ENCODE measurements around the gene TDRD7. TPM values are rescaled to one million over a fixed set of nuclear protein-coding genes. Genes with fewer than 3 reads are reported as not detected.
A peak's percentile ranks its signal among the peaks of the same experiment; 100 is the strongest.

TDRD7 gene, protein sequence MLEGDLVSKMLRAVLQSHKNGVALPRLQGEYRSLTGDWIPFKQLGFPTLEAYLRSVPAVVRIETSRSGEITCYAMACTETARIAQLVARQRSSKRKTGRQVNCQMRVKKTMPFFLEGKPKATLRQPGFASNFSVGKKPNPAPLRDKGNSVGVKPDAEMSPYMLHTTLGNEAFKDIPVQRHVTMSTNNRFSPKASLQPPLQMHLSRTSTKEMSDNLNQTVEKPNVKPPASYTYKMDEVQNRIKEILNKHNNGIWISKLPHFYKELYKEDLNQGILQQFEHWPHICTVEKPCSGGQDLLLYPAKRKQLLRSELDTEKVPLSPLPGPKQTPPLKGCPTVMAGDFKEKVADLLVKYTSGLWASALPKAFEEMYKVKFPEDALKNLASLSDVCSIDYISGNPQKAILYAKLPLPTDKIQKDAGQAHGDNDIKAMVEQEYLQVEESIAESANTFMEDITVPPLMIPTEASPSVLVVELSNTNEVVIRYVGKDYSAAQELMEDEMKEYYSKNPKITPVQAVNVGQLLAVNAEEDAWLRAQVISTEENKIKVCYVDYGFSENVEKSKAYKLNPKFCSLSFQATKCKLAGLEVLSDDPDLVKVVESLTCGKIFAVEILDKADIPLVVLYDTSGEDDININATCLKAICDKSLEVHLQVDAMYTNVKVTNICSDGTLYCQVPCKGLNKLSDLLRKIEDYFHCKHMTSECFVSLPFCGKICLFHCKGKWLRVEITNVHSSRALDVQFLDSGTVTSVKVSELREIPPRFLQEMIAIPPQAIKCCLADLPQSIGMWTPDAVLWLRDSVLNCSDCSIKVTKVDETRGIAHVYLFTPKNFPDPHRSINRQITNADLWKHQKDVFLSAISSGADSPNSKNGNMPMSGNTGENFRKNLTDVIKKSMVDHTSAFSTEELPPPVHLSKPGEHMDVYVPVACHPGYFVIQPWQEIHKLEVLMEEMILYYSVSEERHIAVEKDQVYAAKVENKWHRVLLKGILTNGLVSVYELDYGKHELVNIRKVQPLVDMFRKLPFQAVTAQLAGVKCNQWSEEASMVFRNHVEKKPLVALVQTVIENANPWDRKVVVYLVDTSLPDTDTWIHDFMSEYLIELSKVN
- total RNA-seq = 13.6 and 14.9 TPM in 2 replicates

DNA sequence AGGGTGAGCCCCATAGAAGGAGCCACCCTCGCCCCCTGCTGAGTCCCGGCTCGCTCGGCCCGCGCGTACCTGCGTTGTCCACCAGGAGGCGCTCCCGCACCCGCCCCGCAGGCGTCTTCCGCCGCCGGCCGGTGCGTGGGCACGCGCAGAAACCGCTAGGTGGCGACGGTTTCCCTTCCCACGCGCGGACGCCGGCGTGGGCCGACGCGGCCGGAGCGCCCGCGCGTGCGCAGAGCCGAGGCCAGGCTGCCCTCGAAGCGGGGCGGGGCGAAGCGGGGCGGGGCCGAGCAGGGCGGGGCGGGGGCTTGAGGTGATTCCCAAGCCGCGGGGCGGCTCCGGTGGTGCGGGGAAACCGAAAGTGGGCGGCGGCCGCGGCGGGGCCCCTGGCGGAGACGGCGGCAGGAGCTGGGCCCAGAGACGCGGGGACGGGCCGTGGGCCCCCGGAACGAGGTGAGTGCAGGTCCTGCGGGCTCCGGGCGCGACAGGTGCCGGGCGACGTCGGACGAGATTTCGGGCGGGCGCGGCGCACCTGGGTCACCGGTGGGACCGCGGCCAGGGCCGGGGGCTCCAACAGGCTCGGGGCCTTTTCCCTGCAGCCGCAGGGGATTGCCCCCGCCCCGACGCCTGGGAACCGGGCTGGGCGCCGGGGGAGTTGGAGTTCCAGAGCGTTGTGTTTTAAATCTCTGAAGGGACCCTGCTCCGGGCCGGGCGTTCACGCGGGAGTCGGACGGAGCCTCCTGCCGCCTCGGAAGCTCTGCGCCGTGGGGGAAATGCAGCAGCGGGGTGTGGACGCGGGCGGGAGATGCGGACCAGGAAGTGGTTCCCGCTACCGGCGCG is at the start of gene TDRD7:
TDRD7 (plus strand) TSS at position 308 of the 837 bp plus-strand sequence. CDS start 16,370 bp downstream, outside the sequence.
- peak; percentile 61 to 81 for DNase-seq (ENCODE audit: low read depth in 2 of 2)

DNA sequence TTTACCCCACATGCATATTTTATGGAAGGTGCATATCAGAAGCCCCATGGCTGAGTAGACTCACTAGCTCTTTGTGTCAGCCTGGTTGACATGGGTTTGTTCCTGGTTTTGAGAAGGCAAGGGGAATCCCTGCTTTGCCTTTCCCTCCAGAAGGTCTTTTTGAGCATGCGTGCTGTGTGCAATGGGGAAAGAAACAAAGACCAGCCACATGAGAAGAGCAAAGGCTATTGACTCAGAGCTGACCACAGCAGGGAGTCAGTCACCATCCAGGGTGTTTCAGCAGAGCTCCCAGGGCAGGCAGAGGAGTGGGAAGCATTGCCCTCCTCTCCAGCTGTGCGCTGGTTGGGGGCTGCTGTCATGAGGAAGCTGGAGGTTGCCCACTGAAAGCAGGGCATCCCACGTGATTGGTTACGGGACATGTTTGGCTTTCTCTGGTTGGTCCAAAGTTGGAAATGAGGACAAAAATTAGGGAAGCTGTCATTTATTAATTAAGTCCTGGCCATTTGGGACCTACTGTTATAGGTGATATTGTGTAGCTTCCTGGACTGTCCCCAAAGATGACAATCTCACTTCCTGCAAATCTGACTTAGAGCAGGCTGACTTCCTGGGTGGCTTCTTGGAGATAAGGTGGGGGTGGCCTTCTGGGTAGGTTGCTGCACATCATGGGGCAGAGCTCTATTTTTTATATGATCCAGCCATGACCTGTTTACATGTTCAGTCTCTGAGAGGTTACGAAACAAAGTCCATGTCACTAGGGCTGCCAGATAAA is 48.9 kb upstream of the TDRD7 start:
- DNase-seq (ENCODE audit: low read depth in 2 of 2) = no peak

DNA sequence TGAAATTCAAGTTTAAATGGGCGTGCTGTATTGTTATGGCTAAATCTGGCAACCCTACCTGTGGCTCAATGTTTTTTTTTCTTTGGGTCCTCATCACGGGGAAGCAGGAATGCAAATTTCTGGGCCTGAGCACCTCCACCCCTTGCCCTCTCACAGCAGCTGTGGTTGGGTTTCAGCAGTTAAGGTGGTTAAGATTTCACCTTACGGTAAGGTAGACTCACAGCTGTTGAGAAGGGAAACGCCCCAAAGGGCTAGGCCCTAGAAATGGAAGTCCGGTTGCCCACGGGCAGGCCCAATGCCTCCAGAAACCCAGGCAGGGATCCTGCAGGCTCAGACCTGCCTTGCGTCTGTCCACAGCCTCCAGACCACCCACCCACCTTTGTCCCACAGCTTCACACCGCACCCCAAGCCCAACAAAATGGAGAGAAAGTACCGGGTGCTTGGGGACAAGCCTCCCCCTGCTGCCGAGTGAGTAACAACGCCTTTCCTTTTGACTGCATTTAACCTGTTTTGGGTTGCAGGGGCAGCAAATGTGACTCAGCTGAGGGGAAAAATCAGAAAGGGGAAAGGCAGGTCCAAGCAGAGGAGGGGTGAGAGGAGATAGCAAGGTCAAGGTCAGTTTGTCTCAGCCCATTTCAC is 48.1 kb upstream of the TDRD7 start:
- no peak for DNase-seq (ENCODE audit: low read depth in 2 of 2)

DNA sequence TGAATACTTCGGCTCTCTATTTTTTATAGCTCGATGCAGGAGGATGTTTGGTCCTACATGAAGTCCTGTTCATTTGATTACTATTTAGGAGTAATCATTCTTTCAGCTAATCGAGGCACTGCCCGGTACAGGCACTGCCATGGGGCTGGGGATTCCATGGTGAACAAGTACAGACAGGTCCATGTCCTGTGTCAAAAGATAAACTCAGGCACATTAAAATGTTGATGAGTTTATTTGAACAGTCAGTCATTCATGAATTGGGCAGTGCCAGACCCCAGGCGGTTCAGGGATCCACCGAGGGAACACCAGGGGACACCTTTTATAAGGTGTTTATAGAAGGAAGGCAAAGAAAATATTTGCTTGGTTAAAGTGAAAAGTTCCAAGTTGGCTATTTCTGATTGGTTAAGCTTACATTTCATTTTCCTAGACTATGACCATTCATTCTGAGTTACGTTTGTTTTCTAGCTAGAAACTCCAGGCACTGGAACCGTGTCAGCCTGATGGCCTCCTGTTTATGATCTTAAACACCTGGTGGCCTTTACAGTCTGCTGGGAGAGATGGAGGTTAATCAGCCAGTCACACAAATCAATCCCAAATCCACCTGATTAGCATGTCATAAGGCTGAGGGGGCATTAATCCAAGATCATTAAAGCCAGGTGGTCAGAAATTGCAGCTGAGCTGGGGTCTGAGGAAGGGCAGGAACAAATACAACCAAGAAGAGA is 47.0 kb upstream of the TDRD7 start:
- DNase-seq (ENCODE audit: low read depth in 2 of 2) = no peak

DNA sequence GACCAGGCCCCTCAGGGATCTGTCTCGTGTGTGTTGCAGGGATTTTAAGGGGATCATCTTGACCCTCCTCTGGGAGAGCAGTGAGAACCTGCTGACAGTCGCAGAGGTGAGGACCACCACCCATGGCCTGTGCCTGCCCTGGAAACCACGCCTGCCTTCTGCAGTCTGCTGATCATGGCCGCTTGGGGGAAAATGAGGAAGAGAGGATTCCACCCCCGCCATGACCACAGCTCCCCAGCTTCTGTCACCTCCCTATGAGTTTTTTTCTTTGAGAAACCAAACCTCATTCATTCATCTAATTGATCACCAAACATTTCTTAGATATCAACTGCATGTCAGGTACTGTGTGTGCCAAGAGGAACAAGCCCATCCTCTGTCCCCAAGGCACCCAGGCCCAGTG is 46.3 kb upstream of the TDRD7 start:
- DNase-seq (ENCODE audit: low read depth in 2 of 2) = no peak

DNA sequence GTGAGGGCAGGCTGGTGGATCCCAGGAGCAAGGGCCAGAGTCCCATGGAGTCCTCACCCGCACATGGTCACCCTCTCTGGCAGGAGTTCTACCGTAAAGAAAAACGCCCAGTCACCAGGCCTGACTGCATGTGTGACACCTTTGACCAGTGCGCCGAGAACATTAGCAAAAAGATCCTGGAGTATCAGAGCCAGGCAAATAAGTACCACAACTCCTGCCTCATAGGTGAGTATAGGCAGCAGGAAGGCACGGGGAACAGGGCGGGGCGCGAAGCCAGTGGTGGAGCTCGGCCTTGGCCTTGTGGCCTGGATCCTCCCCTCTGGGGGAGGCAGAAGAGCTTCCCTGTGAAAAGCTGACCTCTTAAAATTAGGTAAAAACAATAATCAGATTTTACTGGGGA is 45.4 kb upstream of the TDRD7 start:
- no peak for DNase-seq (ENCODE audit: low read depth in 2 of 2)

DNA sequence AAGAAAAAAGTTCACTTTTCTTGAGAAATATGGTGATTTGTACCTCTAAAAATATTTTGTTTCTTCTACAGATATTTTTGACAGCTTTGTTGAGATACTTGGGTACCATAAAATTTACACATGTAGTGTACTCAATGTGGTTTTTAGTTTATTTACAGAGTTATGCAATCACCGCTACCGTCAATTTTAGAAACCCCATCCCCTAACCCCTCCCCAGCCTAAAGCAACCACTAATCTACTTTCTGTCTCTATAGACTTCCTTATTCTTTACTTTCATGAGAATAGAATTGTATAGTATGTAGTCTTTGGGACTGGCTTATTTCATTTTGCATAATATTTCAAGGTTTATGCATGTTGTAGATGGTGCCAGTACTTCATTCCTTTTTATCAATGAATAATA is 45.0 kb upstream of the TDRD7 start:
- DNase-seq (ENCODE audit: low read depth in 2 of 2) = no peak

DNA sequence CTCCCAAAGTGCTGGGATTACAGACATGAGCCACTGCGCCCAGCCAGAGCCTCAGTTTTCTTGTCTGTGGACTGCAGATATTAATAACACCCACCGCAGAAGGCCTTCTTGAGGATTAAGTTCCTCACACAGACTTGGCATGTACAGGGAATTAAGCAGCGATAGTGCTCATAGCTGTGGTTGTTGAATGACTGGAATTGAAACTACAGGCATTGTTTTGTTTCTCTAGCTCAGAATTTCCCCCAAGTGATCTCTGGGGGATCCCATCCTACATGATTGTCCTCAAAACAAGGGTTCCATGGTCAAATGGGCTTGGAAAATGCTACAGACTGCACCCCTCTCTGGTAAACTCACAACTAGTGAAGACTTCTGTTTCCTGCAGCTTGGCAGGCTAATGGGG is 44.2 kb upstream of the TDRD7 start:
- DNase-seq (ENCODE audit: low read depth in 2 of 2) = no peak

DNA sequence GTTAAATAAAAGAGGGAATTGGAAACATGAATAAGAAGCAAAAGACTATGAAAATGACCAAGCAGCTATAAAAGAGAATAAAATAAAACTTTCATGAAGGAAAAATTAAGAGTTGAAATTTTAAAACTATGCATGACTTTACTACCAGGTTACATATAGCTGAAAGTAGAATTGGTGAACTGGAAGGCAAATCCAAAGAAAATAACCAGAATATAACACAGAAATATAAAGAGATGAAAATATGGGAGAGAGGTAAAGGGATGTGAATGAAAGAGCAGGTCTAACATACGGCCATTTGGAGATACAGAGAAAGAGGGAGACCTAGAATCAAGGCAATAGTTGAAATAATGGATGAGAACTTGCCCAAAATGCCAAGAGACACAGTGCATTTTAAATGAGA is 42.9 kb upstream of the TDRD7 start:
- no peak for DNase-seq (ENCODE audit: low read depth in 2 of 2)

DNA sequence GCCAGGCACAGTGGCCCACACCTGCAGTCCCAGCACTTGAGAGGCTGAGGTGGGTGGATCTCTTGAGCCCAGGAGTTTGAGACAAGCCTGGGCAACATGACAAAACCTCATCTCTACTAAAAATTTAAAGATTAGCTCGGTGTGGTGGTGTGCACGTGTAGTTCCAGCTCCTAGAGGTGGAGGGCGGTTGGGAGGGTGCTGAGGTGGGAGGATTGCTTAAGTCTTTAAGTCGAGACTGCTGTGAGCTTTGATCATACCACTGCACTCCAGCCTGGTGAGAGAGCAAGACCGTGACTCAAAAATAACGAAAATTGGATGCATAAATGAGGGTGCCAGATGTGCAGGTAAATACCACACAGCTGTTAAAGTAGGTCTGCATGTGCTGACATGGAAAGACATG is 39.3 kb upstream of the TDRD7 start:
- no peak for DNase-seq (ENCODE audit: low read depth in 2 of 2)

DNA sequence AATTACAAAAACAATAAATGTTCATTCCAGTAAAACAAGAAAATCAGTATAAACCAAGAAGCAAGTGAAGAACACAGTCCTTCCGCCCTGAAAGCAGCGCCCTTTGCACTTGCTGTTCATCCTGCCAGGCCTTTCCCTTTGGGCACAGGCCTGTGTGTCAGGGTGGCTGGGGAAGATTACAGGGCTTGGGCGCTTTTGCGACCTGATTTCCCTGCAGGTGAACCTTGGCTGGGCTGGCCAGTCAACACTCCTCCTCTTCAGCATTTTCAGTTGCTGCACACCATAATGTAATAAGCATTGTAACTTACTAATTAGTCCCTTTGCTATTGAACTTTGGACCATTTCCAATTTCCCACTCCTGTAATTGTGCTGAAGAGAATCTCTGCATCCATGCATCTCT is 38.6 kb upstream of the TDRD7 start:
- DNase-seq (ENCODE audit: low read depth in 2 of 2) = no peak

DNA sequence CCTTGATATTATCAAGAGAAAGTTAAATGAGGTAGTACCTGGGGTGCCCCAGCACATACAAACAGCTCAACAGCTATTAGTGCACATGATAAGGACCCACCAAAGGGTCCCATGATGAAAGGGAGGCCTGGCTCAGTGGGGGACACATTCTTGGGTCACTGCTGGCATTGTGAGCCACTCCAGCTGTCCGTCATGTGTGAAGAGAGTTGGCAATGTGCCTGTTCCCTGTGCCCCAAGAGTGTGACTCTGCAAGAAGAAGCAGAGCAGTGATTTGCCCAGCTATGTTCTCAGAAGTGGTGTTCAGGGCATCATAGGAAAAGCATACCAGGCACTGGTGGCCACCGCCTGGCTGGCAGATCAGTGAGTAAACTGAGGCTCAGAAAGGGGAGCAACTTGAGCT is 37.1 kb upstream of the TDRD7 start:
- no peak for DNase-seq (ENCODE audit: low read depth in 2 of 2)

DNA sequence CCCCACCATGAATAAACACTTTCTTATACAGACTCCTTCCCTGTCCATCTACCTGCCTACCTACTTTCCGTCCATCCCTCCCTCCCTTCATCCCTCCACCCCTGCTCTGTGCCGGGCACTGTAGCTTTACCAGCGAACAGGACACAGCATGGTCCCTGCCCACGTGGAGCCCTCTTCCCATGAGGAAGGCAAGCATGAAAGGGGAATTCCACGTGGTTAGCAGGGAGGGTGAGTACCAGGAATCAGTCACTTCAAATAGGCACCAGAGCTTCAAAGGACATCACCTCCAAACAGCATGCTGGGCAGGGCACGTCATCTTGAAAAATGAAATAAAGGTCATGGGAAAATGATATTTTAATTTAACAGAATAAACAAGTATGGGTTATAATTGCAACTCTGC is 35.0 kb upstream of the TDRD7 start:
- no peak for DNase-seq (ENCODE audit: low read depth in 2 of 2)

DNA sequence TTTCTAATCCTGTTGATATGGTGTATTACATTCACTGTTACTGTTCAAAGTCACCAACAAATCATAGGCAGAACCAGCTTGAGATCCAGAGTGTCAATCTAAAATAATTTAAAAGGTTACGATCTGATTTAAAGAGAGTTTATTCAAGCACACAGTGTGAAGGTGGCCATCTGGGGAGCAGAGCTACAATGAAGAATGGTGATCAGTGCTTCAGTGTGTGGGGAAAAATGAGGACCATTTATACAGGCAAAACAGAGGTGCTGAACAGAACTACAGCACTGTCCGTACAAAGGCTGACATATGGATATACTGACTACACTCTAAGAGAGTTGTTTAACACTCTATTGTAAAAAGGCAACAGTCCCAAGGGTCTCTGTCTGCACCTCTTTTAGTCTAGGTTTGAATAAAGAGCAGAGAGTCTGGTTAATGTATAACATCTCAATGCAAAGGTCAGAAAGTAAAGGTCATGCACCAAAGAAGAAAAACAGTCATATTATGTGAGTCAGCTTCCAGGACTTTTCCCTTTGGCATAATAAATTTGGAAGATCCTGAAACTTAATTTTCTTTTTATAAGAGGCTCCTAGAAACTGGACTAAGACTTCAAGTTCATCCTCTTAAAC is 29.7 kb upstream of the TDRD7 start:
- DNase-seq (ENCODE audit: low read depth in 2 of 2) = no peak

DNA sequence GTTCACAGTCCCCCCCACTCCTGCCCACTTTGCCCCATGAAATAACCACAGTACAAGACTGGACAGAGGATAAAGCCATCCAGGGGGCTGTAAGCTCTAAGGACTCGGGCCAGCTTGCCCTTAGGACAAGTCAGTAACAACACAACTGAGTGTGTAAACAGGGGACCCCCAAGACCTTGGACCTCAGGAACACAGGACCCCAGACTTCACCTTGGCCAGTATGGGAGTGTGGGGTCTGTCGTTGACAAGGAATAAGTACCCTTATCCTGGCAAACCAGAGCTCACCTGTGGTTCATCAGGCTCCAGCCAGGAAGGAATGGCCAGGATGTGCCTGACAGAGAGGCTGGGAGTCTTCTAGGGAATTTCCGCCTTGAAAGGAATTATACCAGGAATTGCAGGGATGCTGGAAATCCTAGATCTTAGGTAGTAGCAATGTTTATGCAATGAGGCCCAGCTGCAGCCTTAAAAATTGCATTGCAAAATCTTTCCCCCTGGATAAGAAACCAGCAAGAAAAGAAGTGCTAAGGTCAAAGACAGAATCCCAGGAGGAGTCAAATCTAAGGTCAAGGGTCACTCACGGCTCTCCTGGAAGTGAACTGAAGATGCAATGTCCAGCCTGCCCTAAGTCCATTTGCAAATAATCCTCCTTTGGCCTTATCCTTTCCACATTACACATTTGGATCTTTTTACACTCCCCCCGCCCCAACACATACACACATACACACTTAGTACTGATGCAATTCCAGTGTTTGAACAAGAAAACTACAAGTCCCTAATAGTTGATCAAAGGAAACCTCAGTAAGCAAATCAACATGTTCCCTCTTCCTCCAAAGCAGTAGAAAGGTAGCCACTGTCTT is 27.3 kb upstream of the TDRD7 start:
- DNase-seq (ENCODE audit: low read depth in 2 of 2) = no peak

DNA sequence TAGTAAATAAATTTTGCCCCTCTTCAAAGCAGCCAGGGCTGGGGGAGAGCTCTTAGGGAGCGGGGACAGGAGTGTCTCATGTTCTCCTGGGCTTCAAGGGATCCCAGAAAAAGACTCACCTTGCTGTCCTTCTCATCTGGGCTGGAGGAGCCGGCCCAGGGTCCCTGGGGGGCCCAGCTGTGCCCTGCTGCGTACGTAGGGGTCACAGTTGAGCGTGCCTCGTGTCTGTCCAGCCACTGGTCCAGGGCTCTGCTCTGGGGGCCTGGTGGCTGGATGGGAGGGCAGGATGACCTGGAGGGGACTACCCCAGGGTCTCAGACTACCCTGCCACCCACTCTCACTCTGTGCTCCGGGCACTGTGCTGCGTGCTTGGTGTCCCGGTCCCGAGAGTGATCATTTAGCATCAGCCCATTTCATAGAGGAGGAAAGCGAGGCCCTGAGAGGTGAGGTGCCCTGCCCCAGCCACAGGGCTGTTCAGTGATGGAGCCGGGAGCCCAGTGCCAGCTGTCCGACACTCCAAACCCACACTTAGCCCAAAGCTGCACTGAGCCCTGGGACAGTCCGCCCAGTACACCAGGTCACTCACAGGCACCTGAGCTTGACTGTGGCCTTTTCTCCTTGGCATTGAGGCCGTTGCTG is 26.2 kb upstream of the TDRD7 start:
- DNase-seq (ENCODE audit: low read depth in 2 of 2) = no peak

DNA sequence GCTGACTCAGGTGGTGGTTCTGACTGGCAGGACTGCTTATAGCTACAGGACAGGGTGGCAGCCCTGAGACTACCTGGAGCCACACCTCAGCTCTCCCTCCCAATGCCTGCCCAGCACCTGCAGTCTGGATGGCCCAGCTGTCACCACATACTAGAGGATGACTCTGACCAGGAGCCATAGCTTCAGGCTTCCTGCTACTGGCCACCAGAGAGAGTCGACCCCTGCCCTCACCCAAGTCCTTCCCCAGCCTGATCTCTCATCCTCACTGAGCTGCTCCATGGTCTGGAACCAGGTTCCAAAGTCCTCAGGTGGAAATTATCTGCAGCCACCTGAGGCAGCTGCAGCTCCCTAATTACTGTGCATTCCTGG is 25.6 kb upstream of the TDRD7 start:
- DNase-seq (ENCODE audit: low read depth in 2 of 2) = no peak

Data from dermis microvascular lymphatic vessel endothelial cell (primary cell).